ENCODE results near the gene RALGAPB.
"Not testable (repeated sequence)": the region's sequence is repeated elsewhere in the genome, so short reads cannot be mapped to it uniquely, and the experiment has no call there.

RALGAPB gene

GRCh38 chr20:38497246-38497935 is 24.7 kb downstream of the RALGAPB start:
- no peak for DNase-seq (ENCODE audit: low spot score)

GRCh38 chr20:38498909-38499308 is 26.3 kb downstream of the RALGAPB start:
- DNase-seq (ENCODE audit: low spot score): no peak

GRCh38 chr20:38499366-38499765 is 26.7 kb downstream of the RALGAPB start:
- no peak for DNase-seq (ENCODE audit: low spot score)

GRCh38 chr20:38501858-38502436 is 29.3 kb downstream of the RALGAPB start:
- no peak for DNase-seq (ENCODE audit: low spot score)

- no peak for DNase-seq (ENCODE audit: low spot score)
These were observed 31.9 kb downstream of the RALGAPB start for GRCh38 chr20:38504368-38505090.

- DNase-seq (ENCODE audit: low spot score): no peak
These were observed 32.4 kb downstream of the RALGAPB start for GRCh38 chr20:38505091-38505455.

- DNase-seq (ENCODE audit: low spot score): not testable (repeated sequence)
These were observed 39.1 kb downstream of the RALGAPB start for GRCh38 chr20:38511726-38512125.

- DNase-seq (ENCODE audit: low spot score): no peak
These were observed 41.5 kb downstream of the RALGAPB start for GRCh38 chr20:38514185-38514584.

- DNase-seq (ENCODE audit: low spot score): no peak
These were observed 42.3 kb downstream of the RALGAPB start for GRCh38 chr20:38514947-38515346.

- no peak for DNase-seq (ENCODE audit: low spot score)
These were observed 43.0 kb downstream of the RALGAPB start for GRCh38 chr20:38515631-38516030.

GRCh38 chr20:38519426-38519825 is 46.8 kb downstream of the RALGAPB start:
- no peak for DNase-seq (ENCODE audit: low spot score)

- DNase-seq (ENCODE audit: low spot score): no peak
These were observed 47.6 kb downstream of the RALGAPB start for GRCh38 chr20:38520261-38520660.

GRCh38 chr20:38523697-38524096 is 51.1 kb downstream of the RALGAPB start:
- no peak for DNase-seq (ENCODE audit: low spot score)

- no peak for DNase-seq (ENCODE audit: low spot score)
These were observed 55.5 kb downstream of the RALGAPB start for GRCh38 chr20:38528167-38528566.

- DNase-seq (ENCODE audit: low spot score): no peak
These were observed 58.4 kb downstream of the RALGAPB start for GRCh38 chr20:38531021-38531420.

GRCh38 chr20:38534756-38535155 is 62.1 kb downstream of the RALGAPB start:
- DNase-seq (ENCODE audit: low spot score): no peak

GRCh38 chr20:38536310-38536709 is 63.7 kb downstream of the RALGAPB start:
- DNase-seq (ENCODE audit: low spot score): no peak

GRCh38 chr20:38537176-38537575 is 64.5 kb downstream of the RALGAPB start:
- DNase-seq (ENCODE audit: low spot score): no peak

- no peak for DNase-seq (ENCODE audit: low spot score)
These were observed 66.1 kb downstream of the RALGAPB start for GRCh38 chr20:38538789-38539188.

- no peak for DNase-seq (ENCODE audit: low spot score)
These were observed 70.6 kb downstream of the RALGAPB start for GRCh38 chr20:38543014-38543906.

- no peak for DNase-seq (ENCODE audit: low spot score)
These were observed 73.1 kb downstream of the RALGAPB start for GRCh38 chr20:38545771-38546170.
